Liver (tissue), 3 donors: ENCODE results near the gene FGD2.

Experiments used
- GABPA ChIP-seq, 2 donors: IDR thresholded peaks in 1 of 2; conservative IDR thresholded peaks in 1 of 2; 2 replicates each; pipeline ENCODE4 v1.6.1; 2016; ENCODE audit warnings: antibody characterized with exemption in 2 of 2, mild to moderate bottlenecking in 1 of 2, moderate library complexity in 1 of 2
- HNF4A ChIP-seq, 2 donors: conservative IDR thresholded peaks; 2 replicates each; pipeline ENCODE4 v1.6.1; 2016; ENCODE audit warnings: antibody characterized with exemption in 2 of 2, mild to moderate bottlenecking in 2 of 2
- RAD21 ChIP-seq, 2 donors: IDR thresholded peaks; 2 replicates each; pipeline ENCODE4 v1.6.1; 2016; ENCODE audit warnings: antibody characterized with exemption in 2 of 2, mild to moderate bottlenecking in 2 of 2
- TAF1 ChIP-seq: conservative IDR thresholded peaks from 2 replicates; pipeline ENCODE4 v1.6.1; 2016; ENCODE audit warnings: antibody characterized with exemption, mild to moderate bottlenecking
- TF ChIP-seq, protein P1 (sequence below): fragments of 150-350 bp; IDR thresholded peaks from 2 replicates; pipeline ENCODE4 v1.5.1; 2017; ENCODE audit warnings: improper control_type of control experiment, low read depth, low read length; ENCODE audit not compliant: missing input control
- TF ChIP-seq, protein P2 (sequence below): IDR thresholded peaks from 2 replicates; pipeline ENCODE4 v1.6.1; 2016; ENCODE audit warnings: antibody characterized with exemption
- donor health status: healthy.
- donor health status: healthy.

DNA sequence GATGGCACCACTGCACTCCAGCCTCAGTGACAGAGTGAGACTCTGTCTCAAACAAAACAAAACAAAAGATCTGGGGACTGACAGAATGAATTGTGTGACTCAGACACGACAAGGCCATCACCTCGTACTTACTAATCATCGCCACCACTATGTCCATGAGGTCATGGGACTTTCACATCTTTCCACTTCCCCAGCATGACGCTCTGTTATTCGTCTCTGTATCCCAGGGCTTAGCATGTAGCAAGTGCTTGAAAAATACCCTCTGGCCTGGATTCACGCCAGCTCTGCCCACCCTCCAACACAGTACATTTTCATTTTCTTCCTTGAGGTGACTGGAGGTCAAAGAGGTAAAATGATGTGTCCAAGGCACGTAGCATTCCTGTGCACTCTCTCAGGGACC, 27.8 kb downstream of the FGD2 start:
- TF ChIP-seq, protein P1, sequence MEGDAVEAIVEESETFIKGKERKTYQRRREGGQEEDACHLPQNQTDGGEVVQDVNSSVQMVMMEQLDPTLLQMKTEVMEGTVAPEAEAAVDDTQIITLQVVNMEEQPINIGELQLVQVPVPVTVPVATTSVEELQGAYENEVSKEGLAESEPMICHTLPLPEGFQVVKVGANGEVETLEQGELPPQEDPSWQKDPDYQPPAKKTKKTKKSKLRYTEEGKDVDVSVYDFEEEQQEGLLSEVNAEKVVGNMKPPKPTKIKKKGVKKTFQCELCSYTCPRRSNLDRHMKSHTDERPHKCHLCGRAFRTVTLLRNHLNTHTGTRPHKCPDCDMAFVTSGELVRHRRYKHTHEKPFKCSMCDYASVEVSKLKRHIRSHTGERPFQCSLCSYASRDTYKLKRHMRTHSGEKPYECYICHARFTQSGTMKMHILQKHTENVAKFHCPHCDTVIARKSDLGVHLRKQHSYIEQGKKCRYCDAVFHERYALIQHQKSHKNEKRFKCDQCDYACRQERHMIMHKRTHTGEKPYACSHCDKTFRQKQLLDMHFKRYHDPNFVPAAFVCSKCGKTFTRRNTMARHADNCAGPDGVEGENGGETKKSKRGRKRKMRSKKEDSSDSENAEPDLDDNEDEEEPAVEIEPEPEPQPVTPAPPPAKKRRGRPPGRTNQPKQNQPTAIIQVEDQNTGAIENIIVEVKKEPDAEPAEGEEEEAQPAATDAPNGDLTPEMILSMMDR = no peak
- TF ChIP-seq RAD21 (IDR thresholded peaks at IDR 0.05) (no peak), GABPA (IDR thresholded peaks at IDR 0.05 in 1 of 2, conservative IDR thresholded peaks at IDR 0.05 in 1 of 2) (no peak), TAF1 (no peak), HNF4A (conservative IDR thresholded peaks at IDR 0.05) (no peak)
- TF ChIP-seq, protein P2, sequence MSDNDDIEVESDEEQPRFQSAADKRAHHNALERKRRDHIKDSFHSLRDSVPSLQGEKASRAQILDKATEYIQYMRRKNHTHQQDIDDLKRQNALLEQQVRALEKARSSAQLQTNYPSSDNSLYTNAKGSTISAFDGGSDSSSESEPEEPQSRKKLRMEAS = no peak
